Posterior cingulate gyrus (tissue), 11 donors: ENCODE measurements around the gene SLC46A2.

ENCODE experiments used
- DNase-seq, 10 donors: peaks; one replicate each; pipeline versions ENCODE4 v3.0.0 to v3.0.0-alpha.2; 2020 to 2021; ENCODE audit warnings: mixed read lengths in 3 of 10
- intact Hi-C: fragments of 100-400 bp; cut with DNase I; formaldehyde crosslinking; loops from one replicate; pipeline ENCODE4 v1.15.1; 2023

Gene SLC46A2

DNA sequence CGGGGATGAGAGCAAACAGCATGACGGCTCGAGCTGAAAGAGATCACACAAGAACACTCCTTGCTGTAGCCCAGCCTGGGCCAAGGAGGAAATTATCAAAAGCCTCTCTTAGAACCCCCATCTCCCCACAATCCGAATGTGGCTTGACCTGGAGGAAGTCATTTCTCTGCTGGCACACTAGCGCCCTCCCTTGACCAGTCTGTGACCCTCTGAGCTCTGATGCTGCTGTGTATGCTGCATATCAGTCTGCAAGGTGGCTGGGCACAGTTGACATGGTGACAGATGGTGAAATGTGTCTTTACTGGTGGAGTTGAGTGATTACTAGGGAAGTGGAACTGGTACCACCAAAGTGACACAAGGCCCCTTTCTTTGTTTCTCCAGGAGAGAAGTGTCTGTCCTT, 3.3 kb downstream of the SLC46A2 start:
- DNase-seq: peak in 2 of 10 donors; percentile 15 to 27
- intact Hi-C loops: no loop called here

GRCh38 chr9:112886351-112886750, 4.3 kb downstream of the SLC46A2 start:
- DNase-seq: no peak
- intact Hi-C loops: no loop called here

GRCh38 chr9:112885324-112885723, 5.4 kb downstream of the SLC46A2 start:
- DNase-seq: no peak
- intact Hi-C loops: no loop called here

GRCh38 chr9:112884721-112885120, 6.0 kb downstream of the SLC46A2 start:
- intact Hi-C loops: no loop called here
- no peak for DNase-seq

DNA sequence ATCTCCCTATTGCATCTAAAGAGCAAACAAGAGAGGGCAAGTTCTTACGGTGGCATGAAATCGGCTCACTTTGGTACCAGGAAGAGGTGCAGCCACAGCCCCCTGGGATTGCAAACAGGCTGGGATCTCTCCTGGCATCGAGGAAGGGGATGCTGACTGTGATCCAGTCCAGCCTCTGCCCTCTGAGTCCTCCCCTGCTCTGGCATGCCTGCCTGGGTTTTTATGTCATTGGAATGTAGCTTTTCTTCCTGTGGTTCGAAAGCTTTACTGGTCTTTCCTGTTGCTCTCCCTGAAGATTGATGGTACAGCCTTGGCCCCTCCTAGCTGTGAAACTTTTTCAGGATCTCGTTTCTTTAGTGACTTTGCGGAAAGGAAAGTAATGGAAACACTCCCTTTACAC, 6.6 kb downstream of the SLC46A2 start:
- DNase-seq: no peak
- intact Hi-C loops: no loop called here

DNA sequence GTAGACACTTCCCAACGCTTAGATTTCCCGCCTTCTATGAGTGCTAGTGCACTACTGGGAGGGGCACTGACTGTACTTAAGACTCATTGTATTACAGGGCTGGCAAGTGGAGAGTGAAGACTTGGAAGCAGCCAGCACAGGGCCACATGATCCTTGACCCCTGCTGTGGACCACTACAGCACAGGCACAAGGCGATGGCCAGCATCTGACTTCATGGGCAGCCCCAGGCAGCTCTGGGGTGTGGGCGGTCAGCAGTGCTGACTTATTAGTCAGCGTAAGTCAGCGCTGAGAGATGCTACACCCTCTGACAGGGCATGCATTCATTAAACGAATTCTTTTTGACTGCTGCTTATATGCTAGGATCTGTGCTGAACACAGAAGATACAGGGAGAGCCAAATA, 9.3 kb downstream of the SLC46A2 start:
- intact Hi-C loops: no loop called here
- DNase-seq: no peak

DNA sequence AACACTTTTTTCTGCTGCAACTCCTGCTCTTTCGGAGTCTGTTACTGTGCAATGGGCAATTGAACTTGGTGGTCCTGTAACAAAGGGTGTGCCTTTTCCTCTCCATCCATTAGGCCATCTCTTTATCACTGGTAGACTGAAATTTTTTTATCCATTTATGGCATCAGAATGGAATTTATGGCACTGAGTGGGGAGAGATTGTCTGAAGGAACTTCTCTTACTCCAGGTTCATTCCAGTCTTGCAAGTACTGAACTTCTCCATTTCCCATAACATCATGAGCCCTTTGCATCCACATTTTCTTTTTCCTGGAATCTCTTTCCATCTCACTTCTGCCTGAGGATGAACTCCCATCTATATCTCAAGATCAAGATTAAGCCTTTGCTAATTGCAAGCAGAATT, 10.0 kb downstream of the SLC46A2 start:
- intact Hi-C loops: no loop called here
- DNase-seq: no peak

GRCh38 chr9:112878752-112879151, 11.9 kb downstream of the SLC46A2 start:
- intact Hi-C loops: no loop called here
- no peak for DNase-seq

DNA sequence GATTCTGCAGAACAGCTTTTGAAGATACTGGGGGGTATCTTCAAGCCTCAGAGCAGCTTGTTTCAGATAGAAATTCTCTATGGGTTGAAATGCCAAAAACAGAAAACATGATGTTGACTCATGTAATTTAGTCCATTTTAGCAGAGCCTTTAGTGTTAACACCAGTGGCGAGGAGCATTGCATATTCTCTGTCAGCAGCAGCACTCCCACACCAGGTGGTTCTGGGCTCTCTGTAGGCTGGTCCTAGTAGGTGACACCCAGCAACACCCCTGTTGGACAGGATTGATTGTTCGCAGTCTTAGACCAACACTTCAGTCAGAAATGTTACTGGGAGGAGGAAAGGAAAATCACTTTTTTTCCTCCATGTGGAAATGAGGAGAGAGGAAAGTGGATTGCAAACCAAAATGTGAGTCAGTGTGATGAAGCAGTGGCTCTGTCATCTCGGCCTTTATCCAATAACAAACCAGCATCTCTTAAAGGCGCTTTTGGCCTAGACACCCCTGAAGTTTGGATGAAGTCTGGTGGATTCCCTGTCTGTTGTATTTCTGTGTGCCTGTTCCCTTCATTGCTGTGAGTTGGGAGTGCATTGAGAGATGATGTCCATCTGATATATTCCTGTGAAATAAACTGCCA, 16.8 kb downstream of the SLC46A2 start:
- peak in 1 of 10 donors; percentile 43 for DNase-seq
- intact Hi-C loops: no loop called here

GRCh38 chr9:112872019-112872418, 18.7 kb downstream of the SLC46A2 start:
- DNase-seq: no peak
- intact Hi-C loops: no loop called here

- intact Hi-C loops: no loop called here
- no peak for DNase-seq
Measured at GRCh38 chr9:112870556-112870955, 20.1 kb downstream of the SLC46A2 start.

- DNase-seq: no peak
- intact Hi-C loops: no loop called here
Measured at GRCh38 chr9:112869917-112870316, 20.8 kb downstream of the SLC46A2 start.

DNA sequence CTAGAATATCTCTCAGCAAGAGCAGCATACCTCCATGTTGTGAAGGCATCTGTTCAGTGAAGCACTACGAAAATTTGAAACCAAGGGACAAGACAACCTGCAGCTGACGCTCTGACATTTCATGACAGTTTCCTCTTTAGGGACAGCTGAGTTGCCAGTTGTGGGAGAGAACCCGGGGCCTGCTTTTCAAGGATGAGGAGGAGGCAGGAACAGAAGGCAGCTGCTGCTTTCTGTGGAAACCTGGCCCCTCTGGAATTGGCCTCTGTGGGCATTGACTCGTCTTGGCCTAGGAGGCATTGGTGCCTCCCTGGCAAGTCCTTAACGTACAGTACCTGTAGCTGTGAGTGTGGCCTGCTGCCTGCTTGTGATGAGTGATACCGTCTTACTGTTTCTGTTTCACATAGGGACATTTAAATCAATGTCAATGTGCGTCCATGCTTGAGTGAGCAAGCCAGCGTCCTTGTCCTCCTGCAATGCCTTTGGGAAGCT, 21.6 kb downstream of the SLC46A2 start:
- intact Hi-C loops: no loop called here

DNA sequence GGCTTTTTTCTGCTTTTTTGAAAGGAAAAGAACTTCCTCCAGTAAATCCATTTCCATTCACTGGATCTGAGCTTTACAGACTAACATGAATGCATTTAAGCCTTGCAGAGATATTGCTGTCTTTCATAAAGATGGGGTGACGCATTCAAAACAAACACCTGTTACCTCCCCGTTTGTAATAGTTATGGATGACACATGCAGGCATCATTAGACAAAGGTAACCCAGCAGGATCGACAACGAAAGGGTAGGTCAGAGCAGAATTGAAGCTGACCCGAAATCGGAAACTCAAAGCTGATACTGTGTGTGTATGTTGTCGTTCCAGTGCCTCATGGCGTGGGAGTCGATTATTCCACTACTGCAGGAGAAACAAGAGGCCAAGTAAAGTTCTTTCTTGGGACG, 22.2 kb downstream of the SLC46A2 start:
- DNase-seq: no peak
- intact Hi-C loops: no loop called here

More for the DNA sequence above, 21.6 kb downstream of the SLC46A2 start:
- no peak for DNase-seq

DNA sequence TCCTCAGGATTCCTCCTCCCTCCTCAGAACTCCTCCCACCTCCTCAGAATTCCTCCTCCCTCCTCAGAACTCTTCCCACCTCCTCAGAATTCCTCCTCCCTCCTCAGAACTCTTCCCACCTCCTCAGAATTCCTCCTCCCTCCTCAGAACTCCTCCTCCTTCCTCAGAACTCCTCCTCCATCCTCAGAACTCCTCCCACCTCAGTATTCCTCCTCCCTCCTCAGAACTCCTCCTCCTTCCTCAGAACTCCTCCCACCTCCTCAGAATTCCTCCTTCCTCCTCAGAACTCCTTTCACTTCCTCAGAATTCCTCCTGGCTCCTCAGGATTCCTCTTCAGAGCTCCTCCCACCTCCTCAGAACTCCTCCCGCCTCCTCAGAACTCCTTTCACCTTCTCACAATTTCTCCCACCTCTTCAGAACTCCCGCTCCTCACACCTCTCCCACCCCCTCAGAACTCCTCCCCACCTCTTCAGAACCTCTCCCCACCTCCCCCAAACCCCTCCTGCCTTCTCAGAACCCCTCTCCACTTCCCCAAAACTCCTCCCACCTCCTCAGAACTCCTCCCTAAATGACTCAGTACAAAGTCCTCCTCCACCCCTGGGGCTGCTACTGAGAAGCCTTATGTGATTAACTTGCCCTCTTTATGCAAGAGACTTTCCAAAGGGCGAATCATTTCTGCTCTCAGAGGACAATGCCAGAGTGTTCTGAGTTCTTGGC, 23.2 kb downstream of the SLC46A2 start:
- intact Hi-C loops: no loop called here
- no peak for DNase-seq

DNA sequence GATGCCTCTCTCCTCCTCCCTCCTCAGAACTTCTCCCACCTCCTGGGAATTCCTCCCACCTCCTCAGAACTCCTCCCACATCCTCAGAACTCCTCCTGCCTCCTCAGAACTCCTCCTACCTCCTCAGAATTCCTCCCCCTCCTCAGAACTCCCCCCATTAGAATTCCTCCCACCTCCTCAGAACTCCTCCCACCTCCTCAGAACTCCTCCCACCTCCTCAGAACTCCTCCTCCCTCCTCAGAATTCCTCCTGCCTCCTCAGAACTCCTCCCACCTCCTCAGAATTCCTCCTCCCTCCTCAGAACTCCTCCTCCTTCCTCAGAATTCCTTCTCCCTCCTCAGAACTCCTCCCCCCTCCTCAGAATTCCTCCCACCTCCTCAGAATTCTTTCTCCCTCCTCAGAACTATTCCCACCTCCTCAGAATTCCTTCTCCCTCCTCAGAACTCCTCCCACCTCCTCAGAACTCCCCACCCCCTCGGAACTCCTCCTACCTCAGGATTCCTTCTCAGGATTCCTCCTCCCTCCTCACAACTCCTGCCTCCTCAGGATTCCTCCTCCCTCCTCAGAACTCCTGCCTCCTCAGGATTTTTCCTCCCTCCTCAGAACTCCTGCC, 23.9 kb downstream of the SLC46A2 start:
- no peak for DNase-seq
- intact Hi-C loops: no loop called here

DNA sequence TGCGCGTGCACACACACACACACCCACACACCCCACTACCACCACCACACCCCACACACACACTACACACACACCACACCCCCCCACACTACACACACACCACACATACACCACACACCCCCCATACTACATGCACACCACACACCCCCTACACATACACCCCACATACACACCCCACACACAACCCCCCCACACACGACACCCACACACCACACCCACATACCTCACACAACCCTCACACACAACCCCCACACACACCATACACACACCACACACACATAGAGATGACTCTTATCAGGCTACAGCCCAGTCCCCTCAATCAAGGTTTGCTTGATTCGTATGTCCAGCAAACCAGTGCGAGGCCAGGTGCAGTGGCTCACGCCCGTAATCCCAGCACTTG, 25.7 kb downstream of the SLC46A2 start:
- DNase-seq: no peak
- intact Hi-C loops: no loop called here

- intact Hi-C loops: no loop called here
- DNase-seq: no peak
Measured at GRCh38 chr9:112864403-112864802, 26.3 kb downstream of the SLC46A2 start.

GRCh38 chr9:112863746-112864145, 26.9 kb downstream of the SLC46A2 start:
- intact Hi-C loops: no loop called here

GRCh38 chr9:112863214-112863613, 27.5 kb downstream of the SLC46A2 start:
- intact Hi-C loops: no loop called here
- DNase-seq: no peak

More at GRCh38 chr9:112863746-112864145, 26.9 kb downstream of the SLC46A2 start:
- DNase-seq: no peak

DNA sequence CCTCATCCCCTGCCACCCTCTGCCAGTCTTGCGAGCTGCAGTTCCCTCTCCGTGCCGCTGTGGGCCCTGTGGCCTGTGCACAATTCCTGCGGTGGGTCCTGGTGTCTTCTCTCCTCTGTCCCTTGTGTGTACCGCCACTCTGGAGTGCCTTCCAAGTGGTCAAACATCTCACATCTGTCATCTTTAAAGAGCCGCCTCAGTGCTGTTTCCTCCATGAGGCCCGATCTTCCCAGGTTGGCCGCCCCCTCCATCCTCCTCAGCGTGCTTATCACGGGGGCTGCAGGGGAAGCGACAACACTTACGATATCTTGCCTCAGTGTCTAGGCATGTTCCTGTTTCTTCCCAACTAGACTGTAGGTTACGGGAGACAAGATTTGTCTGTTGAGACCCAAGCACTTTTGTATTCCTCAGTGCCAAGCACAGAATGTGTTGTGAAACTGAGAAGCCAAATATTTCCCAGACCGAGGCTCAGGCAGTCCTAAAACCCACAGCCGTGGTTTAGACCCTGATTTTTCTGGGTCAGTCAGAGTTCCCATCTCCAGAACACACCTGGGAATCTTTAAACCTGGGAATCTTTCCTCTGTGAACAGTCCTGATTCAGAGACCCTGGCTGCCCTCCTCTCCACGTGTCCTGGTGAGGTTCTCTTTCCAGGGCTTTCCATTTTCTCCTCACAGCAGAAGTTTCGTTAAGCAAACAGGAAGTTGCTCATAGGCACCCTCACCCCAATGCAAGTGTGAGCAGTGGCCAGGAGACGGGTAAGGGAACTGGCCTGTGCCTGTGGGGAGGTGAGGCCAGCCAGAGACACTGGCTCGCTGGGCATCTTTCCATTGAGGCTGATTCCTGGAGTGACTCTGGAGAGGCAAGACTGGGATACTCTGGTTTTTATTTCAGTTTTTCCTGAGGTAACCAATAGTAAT, 28.8 kb downstream of the SLC46A2 start:
- intact Hi-C loops: no loop called here
- peak in 1 of 10 donors; percentile 14 for DNase-seq
